ENCODE results near the gene HTRA2.

HTRA2 gene

GRCh38 chr2:74536166-74536950, 6.6 kb downstream of the HTRA2 start:
- H3K27ac ChIP-seq = no peak overlapping the region
- no peak overlapping the region for H3K4me3 ChIP-seq (IDR thresholded peaks at IDR 0.05; ENCODE audit: insufficient read depth, low read depth, low read length)
- H3K4me1 ChIP-seq (ENCODE audit: low read depth, poor library complexity, severe bottlenecking) = peaks cover 6% of the 10 kb centered on the region
- no peaks in the 10 kb centered on the region; the same call in 1 of the 2 replicates for H3K27me3 ChIP-seq (ENCODE audit: insufficient read depth, low read depth)
- H3K4me2 ChIP-seq = no peak overlapping the region
- no peaks in the 10 kb centered on the region for H3K36me3 ChIP-seq (ENCODE audit: insufficient read depth)
- H4K20me1 ChIP-seq (ENCODE audit: insufficient read depth) = no peaks in the 10 kb centered on the region
- 0 out of 2 replicates have a peak, but pooled peaks cover 2% of the 10 kb centered on the region for H3K79me2 ChIP-seq (ENCODE audit: insufficient read depth, low read depth)
- H3K9ac ChIP-seq = no peak overlapping the region
- TF ChIP-seq CTCF (conservative IDR thresholded peaks at IDR 0.05; ENCODE audit: low read depth, low read length) = no peak
- no peak overlapping the region for H2AFZ ChIP-seq (ENCODE audit: low read depth)

DNA sequence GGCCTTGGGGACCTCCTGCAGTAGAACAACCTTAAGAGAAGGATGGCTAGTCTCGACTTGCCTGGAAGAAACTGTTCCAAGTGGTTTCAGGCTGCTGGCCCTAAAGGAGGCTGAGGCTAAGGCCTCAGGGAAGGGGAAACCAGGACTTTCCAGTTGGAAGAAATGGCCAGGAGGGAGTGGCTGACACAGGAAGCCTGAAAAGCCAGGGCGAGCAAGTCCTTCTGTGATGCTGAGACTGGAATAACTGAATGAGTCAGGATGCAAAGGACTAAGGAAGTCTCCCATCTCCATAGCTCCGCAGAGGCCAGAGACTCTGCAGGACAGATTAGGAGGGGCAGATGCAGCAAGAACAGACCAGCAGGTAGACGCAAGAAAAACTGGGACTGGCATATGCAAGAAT, 7.4 kb downstream of the HTRA2 start:
- no peak overlapping the region for H3K4me2 ChIP-seq
- no peak overlapping the region for H2AFZ ChIP-seq (ENCODE audit: low read depth)
- H3K27ac ChIP-seq = no peak overlapping the region
- TF ChIP-seq CTCF (conservative IDR thresholded peaks at IDR 0.05; ENCODE audit: low read depth, low read length) = no peak
- H3K9ac ChIP-seq = no peak overlapping the region
- no peaks in the 10 kb centered on the region; the same call in 1 of the 2 replicates for H3K27me3 ChIP-seq (ENCODE audit: insufficient read depth, low read depth)
- H3K4me3 ChIP-seq (IDR thresholded peaks at IDR 0.05; ENCODE audit: insufficient read depth, low read depth, low read length) = no peak overlapping the region
- no peaks in the 10 kb centered on the region for H3K36me3 ChIP-seq (ENCODE audit: insufficient read depth)
- H3K4me1 ChIP-seq (ENCODE audit: low read depth, poor library complexity, severe bottlenecking) = no peaks in the 10 kb centered on the region
- no peaks in the 10 kb centered on the region for H4K20me1 ChIP-seq (ENCODE audit: insufficient read depth)
- H3K79me2 ChIP-seq (ENCODE audit: insufficient read depth, low read depth) = no peaks in the 10 kb centered on the region

DNA sequence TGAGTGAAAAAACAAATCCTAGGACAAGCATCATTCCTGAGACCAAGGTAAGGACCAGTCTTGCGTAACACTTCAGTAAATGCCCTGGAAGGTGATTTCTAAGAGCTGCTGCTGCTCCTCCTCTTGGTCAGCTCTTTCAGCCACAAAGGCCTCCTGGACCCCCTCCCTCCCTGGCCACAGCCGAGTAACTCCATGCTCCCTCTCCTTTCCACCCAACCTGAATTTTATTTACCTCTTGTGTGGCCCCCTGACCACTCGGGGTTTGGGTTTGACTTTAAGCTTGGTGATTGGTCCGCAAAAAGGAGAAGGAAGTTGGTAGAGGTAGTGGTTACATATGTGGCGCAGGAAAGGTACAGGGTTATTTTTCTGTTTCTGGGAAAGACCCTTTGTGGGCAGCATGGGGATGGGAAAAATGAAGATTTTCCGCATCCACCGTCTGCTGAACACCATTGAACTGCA, 9.2 kb downstream of the HTRA2 start:
- no peak for TF ChIP-seq CTCF (conservative IDR thresholded peaks at IDR 0.05; ENCODE audit: low read depth, low read length)

DNA sequence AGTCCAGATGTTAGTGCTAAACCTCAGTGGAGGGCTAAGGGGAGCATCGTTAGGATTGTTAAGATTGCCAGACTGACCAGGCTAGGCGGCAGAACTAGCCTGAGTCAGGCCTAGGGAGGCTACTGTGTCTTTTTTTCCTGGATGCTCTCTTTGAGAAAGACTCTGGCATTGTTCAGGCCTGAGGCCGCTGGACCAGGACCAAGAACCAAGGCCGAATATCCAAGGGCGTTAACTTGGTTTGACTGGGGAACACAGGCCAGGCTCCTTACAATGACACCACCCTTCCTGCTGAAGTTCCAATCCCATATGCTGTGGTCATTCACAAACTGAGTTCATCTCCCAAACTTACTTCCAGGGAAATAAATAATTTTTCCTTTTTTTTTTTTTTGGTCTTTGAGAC, 10.6 kb downstream of the HTRA2 start:
- Histone ChIP-seq H4K20me1 (ENCODE audit: insufficient read depth) (no peaks in the 10 kb centered on the region), H3K27ac (no peak overlapping the region), H3K4me2 (no peak overlapping the region), H3K27me3 (ENCODE audit: insufficient read depth, low read depth) (no peaks in the 10 kb centered on the region; the same call in 1 of the 2 replicates), H3K4me3 (IDR thresholded peaks at IDR 0.05; ENCODE audit: insufficient read depth, low read depth, low read length) (no peak overlapping the region), H3K4me1 (ENCODE audit: low read depth, poor library complexity, severe bottlenecking) (no peaks in the 10 kb centered on the region), H3K79me2 (ENCODE audit: insufficient read depth, low read depth) (no peaks in the 10 kb centered on the region), H3K9ac (no peak overlapping the region), H3K36me3 (ENCODE audit: insufficient read depth) (no peaks in the 10 kb centered on the region), H2AFZ (ENCODE audit: low read depth) (no peak overlapping the region)
- TF ChIP-seq CTCF (conservative IDR thresholded peaks at IDR 0.05; ENCODE audit: low read depth, low read length) = no peak

More for the DNA sequence above, 9.2 kb downstream of the HTRA2 start:
- no peaks in the 10 kb centered on the region for H4K20me1 ChIP-seq (ENCODE audit: insufficient read depth)
- H3K36me3 ChIP-seq (ENCODE audit: insufficient read depth) = no peaks in the 10 kb centered on the region
- no peaks in the 10 kb centered on the region for H3K79me2 ChIP-seq (ENCODE audit: insufficient read depth, low read depth)
- no peak overlapping the region for H2AFZ ChIP-seq (ENCODE audit: low read depth)
- H3K4me1 ChIP-seq (ENCODE audit: low read depth, poor library complexity, severe bottlenecking) = no peaks in the 10 kb centered on the region
- no peak overlapping the region for H3K4me3 ChIP-seq (IDR thresholded peaks at IDR 0.05; ENCODE audit: insufficient read depth, low read depth, low read length)
- no peak overlapping the region for H3K27ac ChIP-seq
- no peak overlapping the region for H3K4me2 ChIP-seq
- H3K9ac ChIP-seq = no peak overlapping the region
- no peaks in the 10 kb centered on the region; the same call in 1 of the 2 replicates for H3K27me3 ChIP-seq (ENCODE audit: insufficient read depth, low read depth)
